Measurements from ENCODE around the gene HRK. TPM values are rescaled to one million over a fixed set of nuclear protein-coding genes. Genes with fewer than 3 reads are reported as not detected.

HRK gene
- total RNA-seq, 1 experiment from 2014 or later: 0.44 TPM

DNA sequence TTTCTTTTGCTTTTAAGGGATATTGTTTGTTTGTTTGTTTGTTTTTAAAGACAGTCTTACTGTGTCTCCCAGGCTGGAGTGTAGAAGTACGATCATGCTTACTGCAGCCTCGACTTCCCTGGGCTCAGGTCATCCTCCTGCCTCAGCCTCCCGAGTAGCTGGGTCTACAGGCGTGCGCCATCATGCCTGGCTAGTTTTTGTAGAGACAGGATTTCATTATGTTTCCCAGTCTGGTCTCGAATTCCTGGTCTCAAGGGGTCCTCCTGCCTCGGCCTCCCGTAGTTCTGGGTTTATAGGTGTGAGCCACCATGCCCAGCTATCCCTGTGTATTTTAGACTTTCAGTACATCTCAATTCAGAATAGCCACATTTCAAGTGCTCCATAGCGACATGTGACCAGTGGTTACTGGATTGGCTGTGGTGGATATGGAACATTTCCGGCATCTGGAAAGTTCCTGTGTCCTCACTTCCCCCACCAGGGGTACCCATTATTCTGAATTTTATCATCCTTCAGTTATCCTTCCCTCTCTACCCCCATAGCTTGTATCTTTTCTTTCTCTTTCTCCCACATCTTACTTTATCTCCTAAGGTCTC lies 61.1 kb downstream of the HRK start:
- BruUV-seq (replicated peaks): no TSS peak
- DNase-seq (ENCODE audit: low read depth, low spot score) (no peak), ATAC-seq (no peak)
- TF ChIP-seq CTCF (IDR thresholded peaks at IDR 0.05): no peak
- TF ChIP-seq, protein P1, sequence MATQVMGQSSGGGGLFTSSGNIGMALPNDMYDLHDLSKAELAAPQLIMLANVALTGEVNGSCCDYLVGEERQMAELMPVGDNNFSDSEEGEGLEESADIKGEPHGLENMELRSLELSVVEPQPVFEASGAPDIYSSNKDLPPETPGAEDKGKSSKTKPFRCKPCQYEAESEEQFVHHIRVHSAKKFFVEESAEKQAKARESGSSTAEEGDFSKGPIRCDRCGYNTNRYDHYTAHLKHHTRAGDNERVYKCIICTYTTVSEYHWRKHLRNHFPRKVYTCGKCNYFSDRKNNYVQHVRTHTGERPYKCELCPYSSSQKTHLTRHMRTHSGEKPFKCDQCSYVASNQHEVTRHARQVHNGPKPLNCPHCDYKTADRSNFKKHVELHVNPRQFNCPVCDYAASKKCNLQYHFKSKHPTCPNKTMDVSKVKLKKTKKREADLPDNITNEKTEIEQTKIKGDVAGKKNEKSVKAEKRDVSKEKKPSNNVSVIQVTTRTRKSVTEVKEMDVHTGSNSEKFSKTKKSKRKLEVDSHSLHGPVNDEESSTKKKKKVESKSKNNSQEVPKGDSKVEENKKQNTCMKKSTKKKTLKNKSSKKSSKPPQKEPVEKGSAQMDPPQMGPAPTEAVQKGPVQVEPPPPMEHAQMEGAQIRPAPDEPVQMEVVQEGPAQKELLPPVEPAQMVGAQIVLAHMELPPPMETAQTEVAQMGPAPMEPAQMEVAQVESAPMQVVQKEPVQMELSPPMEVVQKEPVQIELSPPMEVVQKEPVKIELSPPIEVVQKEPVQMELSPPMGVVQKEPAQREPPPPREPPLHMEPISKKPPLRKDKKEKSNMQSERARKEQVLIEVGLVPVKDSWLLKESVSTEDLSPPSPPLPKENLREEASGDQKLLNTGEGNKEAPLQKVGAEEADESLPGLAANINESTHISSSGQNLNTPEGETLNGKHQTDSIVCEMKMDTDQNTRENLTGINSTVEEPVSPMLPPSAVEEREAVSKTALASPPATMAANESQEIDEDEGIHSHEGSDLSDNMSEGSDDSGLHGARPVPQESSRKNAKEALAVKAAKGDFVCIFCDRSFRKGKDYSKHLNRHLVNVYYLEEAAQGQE (IDR thresholded peaks at IDR 0.05; ENCODE audit: insufficient read depth in 1 of 2, low read depth in 2 of 2, low read length in 1 of 2): no peak
- ChIA-PET POLR2A (no interaction called here), CTCF (interaction anchor here (0.6 kb wide), 1 partner anchor 287 kb away, joined by 11 read pairs; no protein-coding TSS in a partner anchor)
- H3K27ac ChIP-seq (ENCODE audit: low read length): no peak overlapping the region
- peak overlapping the region; percentile 78 to 96; a peak in 2 of 4 replicates for H3K4me3 ChIP-seq (ENCODE audit: low read depth in 2 of 2, low read length in 2 of 2)
- no peaks in the 10 kb centered on the region for H3K27me3 ChIP-seq (ENCODE audit: control insufficient read depth, insufficient read depth, low read length)
- intact Hi-C loops (cut with micrococcal nuclease; ENCODE audit: unreplicated experiment) (no loop called here), in situ Hi-C loops (cut with HindIII; ENCODE audit: low pct_unique_long_range_greater_than_20kb, low sequenced_read_pairs) (no loop called here)
- no peaks in the 10 kb centered on the region for H3K9me3 ChIP-seq (ENCODE audit: control insufficient read depth, insufficient read depth, low read depth, low read length)
- no peaks in the 10 kb centered on the region; the same call in 1 of the 2 replicates for H3K36me3 ChIP-seq (ENCODE audit: control insufficient read depth, insufficient read depth, low read length)
- peaks cover 8% of the 10 kb centered on the region for H3K4me1 ChIP-seq (ENCODE audit: control insufficient read depth, insufficient read depth, low read length)

GRCh38 chr12:116818948-116819832 lies 62.1 kb downstream of the HRK start:
- BruUV-seq (replicated peaks): TSS peak; percentile 91
- intact Hi-C loops (cut with micrococcal nuclease; ENCODE audit: unreplicated experiment): no loop called here
- Histone ChIP-seq H3K9me3 (ENCODE audit: control insufficient read depth, insufficient read depth, low read depth, low read length) (no peaks in the 10 kb centered on the region), H3K36me3 (ENCODE audit: control insufficient read depth, insufficient read depth, low read length) (no peaks in the 10 kb centered on the region; the same call in 1 of the 2 replicates), H3K27ac (ENCODE audit: low read length) (peak overlapping the region; percentile 85), H3K4me1 (ENCODE audit: control insufficient read depth, insufficient read depth, low read length) (peaks cover 8% of the 10 kb centered on the region), H3K4me3 (ENCODE audit: low read depth in 2 of 2, low read length in 2 of 2) (peak overlapping the region; percentile 78 to 96), H3K27me3 (ENCODE audit: control insufficient read depth, insufficient read depth, low read length) (no peaks in the 10 kb centered on the region)
- no peak for TF ChIP-seq CTCF (IDR thresholded peaks at IDR 0.05)
- TF ChIP-seq POLR2AphosphoS5 (IDR thresholded peaks at IDR 0.05; ENCODE audit: low read depth, low read length): peak; percentile 54
- peak; percentile 83 for TF ChIP-seq TCF7L2 (IDR thresholded peaks at IDR 0.05; ENCODE audit: low read depth, low read length)
- DNase-seq (ENCODE audit: low read depth, low spot score): peak; percentile 28
- CTCF ChIA-PET: interaction anchor here (0.6 kb wide), 1 partner anchor 286 kb away, joined by 11 read pairs; no protein-coding TSS in a partner anchor
- in situ Hi-C loops (cut with HindIII; ENCODE audit: low pct_unique_long_range_greater_than_20kb, low sequenced_read_pairs): no loop called here
- ATAC-seq: peak; percentile 91
- POLR2A ChIA-PET: no interaction called here
